ENCODE data around the gene NGEF. TPM values are rescaled to one million over a fixed set of nuclear protein-coding genes. Genes with fewer than 3 reads are reported as not detected.

Gene NGEF
- total RNA-seq, 1 experiment from 2014 or later, result 3.4 TPM

DNA sequence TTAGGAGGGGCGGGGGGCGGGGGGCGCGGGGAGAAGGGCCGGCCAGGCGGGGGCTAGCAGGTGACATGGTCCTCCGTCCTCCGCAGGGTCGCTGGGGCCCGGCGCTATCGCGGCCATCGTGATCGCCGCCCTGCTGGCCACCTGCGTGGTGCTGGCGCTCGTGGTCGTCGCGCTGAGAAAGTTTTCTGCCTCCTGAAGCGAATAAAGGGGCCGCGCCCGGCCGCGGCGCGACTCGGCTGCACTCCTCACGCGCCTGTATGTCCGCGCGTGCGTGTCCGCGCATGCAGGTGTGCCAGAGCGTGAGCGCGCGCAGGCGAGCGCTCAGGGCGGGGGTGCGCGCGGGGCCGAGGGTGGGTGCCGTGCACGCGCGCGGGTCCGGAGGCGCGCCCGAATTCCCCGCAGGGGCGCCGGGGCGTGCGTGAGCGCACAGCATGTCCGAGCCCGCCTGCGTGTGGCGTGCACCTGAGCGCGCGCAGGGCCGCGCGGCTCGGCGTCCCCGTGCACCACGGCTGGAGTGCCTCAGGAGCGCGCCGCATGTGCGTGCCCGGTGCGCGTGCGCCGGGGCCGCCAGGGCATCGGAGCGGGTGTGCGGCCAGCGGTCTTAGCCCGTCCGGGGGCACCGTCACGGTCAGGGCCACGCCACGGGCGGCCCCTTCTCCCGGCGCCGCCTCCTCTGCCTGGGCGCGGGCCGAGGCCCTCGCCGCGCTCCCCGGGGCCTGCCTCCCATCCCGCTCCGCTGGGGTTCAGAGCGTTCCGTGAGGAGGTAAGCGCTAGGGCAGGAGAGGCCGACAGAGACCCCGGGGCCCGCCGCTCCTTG, 136.7 kb downstream of the NGEF start:
- peak; percentile 9 for DNase-seq (ENCODE audit: extremely low read depth, low read depth)

- DNase-seq (ENCODE audit: extremely low read depth, low read depth), result no peak
Observed at GRCh38 chr2:232875256-232876121, 137.6 kb downstream of the NGEF start.

DNA sequence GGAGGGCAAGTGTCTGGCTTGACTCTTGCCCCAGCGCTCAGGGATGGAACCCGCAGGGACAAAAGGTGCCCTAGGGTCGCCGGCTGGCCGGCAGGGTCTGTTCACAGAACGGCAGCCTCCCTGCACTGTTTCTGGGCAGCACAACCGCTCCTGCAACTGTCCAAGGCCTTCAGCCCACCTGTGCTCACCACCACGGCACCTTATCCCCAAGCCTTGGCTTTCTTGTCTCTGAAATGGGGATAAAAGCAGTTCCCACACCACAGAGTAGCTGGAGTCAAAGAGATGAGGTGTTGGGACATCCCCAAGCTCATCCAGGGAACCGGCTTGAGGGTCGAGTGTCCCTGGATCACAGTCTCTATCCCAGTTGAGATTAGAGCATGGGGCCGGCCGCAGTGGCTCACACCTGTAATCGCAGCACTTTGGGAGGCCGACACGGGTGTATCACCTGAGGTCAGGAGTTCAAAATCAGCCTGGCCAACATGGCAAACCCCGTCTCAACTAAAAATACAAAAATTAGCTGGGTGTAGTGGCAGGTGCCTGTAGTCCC, 138.3 kb downstream of the NGEF start:
- DNase-seq (ENCODE audit: extremely low read depth, low read depth), result no peak

GRCh38 chr2:232873909-232874641, 139.0 kb downstream of the NGEF start:
- DNase-seq (ENCODE audit: extremely low read depth, low read depth), result no peak

- no peak for DNase-seq (ENCODE audit: extremely low read depth, low read depth)
Observed at GRCh38 chr2:232873292-232873908, 139.7 kb downstream of the NGEF start.

GRCh38 chr2:232872826-232873225, 140.2 kb downstream of the NGEF start:
- no peak for DNase-seq (ENCODE audit: extremely low read depth, low read depth)

GRCh38 chr2:232871835-232872736, 141.0 kb downstream of the NGEF start:
- no peak for DNase-seq (ENCODE audit: extremely low read depth, low read depth)

DNA sequence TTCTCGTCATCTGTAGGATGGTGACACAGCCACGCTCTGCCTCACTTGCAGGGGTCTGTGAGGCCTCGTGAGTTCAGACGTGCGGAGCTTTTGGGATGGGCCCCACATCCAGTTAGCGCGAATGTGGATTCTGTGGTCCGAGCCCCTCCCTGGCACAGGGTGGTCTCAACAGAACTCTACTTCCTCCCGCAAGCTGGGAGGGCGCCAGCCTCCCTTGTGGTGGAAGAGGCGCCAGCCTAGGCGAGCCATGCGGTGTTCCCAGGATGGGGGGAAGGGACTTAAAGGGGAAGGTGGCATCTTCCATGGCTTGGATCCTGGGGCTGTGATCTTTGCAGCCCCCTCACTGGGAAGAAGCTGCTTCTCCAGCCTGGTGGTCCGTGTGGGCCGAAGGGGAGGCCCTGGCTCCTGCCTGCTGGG, 141.6 kb downstream of the NGEF start:
- no peak for DNase-seq (ENCODE audit: extremely low read depth, low read depth)

- no peak for DNase-seq (ENCODE audit: extremely low read depth, low read depth)
Observed at GRCh38 chr2:232870766-232871371, 142.2 kb downstream of the NGEF start.

DNA sequence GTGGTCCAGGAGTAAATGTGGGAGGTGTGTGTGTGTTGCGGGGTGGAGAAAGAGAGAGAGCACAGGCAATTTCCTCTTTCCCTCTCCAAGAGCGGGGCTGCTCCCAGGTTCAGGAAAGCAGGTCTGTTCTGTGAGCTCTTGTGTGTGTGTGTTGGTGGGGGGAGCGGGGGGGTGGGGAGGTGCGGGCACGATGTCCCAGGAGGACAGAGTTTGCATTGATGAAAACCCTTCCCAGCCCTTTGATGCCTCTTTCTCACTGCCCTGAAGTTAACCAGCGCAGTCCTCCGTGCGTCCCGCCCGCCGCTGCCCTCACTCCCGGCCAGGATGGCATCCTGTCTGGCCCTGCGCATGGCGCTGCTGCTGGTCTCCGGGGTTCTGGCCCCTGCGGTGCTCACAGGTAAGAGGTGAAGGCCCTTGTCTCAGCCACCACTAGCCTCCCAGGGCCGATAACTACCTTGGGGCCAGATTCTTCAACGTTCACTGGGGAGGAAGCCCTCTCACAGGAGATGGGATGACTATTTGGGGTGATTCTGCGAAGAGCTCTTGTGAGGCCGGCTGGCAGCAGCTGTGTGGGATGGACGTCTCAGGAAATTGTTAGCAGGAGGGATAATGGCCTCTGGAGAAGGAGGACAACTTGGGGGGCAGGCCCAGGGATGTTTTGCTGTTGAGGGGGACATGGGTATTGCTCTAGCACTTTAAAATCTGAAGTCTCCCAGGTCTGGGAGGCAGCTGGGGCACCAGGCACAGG, 142.9 kb downstream of the NGEF start, which contains the start of gene SNORC:
Gene SNORC, plus strand, starts transcription at position 247 of the 748 bp plus-strand sequence. Its CDS starts 78 bp downstream, at position 325.
- DNase-seq (ENCODE audit: extremely low read depth, low read depth), result no peak

- DNase-seq (ENCODE audit: extremely low read depth, low read depth), result no peak
Observed at GRCh38 chr2:232869138-232870017, 143.7 kb downstream of the NGEF start.

DNA sequence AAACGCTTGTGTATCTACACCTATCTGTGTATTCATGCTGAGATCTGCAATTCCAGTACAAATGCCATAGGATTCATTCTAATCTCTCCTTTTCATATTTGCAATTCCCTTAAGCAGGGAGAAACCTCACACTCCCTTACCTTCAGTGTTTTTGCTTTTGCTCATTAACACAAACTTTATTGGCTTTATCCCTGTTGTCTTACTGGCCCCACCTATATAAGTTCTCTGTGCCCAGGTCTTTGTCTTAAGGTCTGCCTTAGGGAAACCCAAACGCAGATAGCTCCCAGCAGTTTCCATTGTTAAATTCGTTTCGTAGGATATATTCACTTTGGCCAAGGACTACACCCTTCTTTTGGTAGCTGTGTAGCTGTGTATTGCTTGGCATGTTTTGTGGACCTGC, 147.0 kb downstream of the NGEF start:
- DNase-seq (ENCODE audit: extremely low read depth, low read depth), result no peak

GRCh38 chr2:232865165-232865564, 147.9 kb downstream of the NGEF start:
- no peak for DNase-seq (ENCODE audit: extremely low read depth, low read depth)

DNA sequence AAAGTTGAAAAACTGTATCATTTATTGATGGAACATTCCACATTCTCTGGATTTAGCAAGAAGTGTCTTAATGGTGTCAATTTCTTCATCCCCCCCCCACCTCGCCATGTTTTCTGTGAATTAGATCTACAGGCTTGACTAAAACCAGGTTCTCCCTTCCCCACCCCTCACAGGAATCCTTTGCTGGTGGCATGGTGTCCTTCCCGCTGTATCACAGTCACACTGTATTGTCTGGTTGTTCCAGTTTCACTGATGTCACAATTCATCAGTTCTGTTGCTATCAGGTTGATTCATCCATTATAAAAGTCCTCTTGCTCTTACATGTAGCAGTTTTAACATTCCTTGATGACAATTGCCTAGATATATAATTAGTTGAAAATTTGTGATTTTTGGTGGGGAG, 149.1 kb downstream of the NGEF start:
- no peak for DNase-seq (ENCODE audit: extremely low read depth, low read depth)

- no peak for DNase-seq (ENCODE audit: extremely low read depth, low read depth)
Observed at GRCh38 chr2:232861353-232861752, 151.7 kb downstream of the NGEF start.

DNA sequence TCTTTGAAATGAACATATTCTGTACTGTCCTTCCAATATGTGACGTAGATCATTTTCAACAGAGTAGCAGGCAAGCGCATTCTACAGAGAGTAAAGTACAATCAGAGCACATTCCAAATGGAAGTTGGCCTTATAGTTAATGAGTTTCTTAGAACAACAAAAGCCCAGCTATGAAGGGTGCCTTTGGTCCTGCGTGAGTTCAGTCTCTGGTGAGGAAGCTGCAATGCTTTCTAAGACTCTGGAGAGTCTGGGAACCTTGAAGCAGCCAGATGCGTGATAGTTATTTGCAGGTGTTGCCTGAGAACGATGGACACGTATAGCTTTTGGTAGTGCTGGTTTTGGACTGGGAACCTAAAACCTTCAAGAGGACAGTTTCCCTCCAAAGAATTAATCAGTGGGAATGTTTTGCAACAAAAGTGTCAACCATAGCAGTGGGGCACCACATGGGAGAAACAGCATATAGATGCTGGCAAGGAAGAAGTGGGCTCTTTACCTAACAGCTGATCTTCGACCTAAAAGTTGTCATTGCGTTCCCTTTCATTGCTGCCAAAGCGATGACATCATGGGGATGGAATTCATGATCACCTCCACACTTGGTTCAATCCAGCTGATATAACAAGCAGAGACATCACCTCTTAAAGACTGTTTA, 152.3 kb downstream of the NGEF start:
- DNase-seq (ENCODE audit: extremely low read depth, low read depth), result no peak

All from NCI-H460 (cell line).